22Rv1 (cell line): ENCODE measurements around the gene NCKAP5.

Source experiments
- H3K27ac ChIP-seq: fragments of 450-650 bp; 2 replicates; pipeline ENCODE4 v1.5.1; 2017
- ZFX ChIP-seq: fragments of 450-650 bp; IDR thresholded peaks from 2 replicates; pipeline ENCODE4 v1.6.1; 2017; ENCODE audit warnings: antibody characterized with exemption, borderline replicate concordance
- TF ChIP-seq, protein P1 (sequence below): fragments of 450-650 bp; IDR thresholded peaks from 2 replicates; pipeline ENCODE4 v1.5.1; 2017; ENCODE audit warnings: mild to moderate bottlenecking

Gene NCKAP5

DNA sequence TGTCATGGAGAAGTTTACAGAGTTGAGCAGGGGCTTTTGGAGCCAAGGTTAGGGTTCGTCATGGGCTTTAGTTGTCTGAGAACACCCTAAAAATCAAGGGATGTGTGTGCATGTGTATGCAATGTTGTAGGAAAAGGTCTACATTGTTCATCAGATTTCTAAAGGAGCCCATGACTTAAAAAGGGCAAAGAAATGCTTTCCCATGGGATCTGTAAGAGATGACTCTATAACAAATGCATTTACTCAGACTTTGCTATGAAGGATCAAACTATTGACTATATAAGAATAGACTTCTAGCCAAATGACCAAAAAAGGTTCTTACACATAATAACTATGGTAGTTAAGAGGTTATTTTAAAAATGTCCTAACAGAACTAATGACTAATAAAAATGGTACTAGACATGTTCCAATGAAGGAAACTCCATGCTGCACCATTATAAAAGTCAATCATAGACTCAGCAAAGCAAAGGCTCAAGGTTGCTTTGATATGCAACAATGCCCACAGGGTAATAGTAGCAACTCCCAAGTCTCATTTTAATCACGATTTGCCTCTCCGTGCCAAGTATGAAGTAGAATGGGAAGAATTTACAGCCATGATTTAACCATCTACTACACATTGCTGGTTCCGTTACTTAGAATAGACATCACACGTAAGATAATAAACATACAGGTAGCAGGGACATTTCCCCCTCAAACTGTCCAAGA, 158.5 kb downstream of the NCKAP5 start:
- TF ChIP-seq, protein P1, sequence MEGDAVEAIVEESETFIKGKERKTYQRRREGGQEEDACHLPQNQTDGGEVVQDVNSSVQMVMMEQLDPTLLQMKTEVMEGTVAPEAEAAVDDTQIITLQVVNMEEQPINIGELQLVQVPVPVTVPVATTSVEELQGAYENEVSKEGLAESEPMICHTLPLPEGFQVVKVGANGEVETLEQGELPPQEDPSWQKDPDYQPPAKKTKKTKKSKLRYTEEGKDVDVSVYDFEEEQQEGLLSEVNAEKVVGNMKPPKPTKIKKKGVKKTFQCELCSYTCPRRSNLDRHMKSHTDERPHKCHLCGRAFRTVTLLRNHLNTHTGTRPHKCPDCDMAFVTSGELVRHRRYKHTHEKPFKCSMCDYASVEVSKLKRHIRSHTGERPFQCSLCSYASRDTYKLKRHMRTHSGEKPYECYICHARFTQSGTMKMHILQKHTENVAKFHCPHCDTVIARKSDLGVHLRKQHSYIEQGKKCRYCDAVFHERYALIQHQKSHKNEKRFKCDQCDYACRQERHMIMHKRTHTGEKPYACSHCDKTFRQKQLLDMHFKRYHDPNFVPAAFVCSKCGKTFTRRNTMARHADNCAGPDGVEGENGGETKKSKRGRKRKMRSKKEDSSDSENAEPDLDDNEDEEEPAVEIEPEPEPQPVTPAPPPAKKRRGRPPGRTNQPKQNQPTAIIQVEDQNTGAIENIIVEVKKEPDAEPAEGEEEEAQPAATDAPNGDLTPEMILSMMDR: no peak
- no peak for TF ChIP-seq ZFX
- no peak overlapping the region for H3K27ac ChIP-seq

DNA sequence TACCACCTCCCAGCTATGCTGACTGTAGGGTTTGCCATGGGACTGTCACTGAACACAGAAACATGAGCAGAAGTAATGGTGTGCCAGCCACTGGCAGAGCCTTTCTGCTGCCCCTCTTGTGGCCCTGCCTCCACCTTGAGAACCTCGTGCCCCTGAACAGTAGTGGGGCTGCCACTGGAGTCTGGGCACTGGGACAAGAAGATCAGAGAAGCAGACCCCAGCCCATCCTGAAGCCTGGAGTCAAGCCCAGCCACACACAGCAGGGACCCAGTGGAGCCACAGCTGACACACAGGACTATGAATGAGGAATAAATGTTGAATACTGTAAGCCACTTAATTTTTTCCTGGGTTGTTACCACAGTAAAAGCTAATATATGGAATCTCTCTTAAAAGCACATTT, 159.6 kb downstream of the NCKAP5 start:
- no peak overlapping the region for H3K27ac ChIP-seq
- no peak for TF ChIP-seq ZFX
- TF ChIP-seq, protein P1: no peak

DNA sequence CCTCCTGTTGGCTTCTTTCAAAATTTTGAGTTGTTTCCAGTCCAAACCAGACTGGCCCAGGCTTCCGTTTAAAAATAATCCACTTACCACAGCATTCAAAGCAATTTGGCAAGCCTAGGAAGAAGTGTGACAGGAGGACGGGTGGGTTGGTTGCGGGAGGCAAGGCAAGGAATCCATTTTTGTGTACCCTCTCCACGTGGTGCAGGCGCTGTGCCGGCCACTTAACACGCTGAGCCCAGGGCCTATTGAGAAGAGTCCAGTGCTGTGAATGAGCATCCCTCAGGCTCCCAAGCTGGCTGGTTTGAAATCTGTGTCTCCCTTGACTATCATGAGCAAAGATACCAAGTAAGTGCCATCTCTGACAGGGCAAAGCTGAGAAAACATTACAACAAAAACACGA, 160.9 kb downstream of the NCKAP5 start:
- no peak overlapping the region for H3K27ac ChIP-seq
- TF ChIP-seq ZFX: no peak
- TF ChIP-seq, protein P1: no peak

DNA sequence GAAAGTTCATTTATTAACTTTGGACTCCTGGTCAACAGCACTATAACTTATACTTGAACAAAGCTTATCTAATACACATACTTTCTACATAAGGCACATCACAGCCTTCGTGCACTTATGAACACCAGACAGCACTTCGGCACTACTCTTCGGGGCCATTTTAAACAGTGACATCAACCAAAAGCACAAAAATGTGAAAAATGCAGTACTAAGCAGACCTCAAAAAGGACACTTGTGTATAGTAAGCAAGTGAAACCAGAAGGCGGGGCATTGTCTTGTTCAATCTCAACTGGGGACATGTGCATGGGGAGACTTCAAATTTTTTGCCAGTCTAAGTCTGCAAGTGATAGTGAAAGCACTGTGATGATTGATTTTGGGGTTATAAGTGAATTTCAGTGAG, 163.0 kb downstream of the NCKAP5 start:
- TF ChIP-seq ZFX: no peak
- TF ChIP-seq, protein P1: no peak
- H3K27ac ChIP-seq: no peak overlapping the region

DNA sequence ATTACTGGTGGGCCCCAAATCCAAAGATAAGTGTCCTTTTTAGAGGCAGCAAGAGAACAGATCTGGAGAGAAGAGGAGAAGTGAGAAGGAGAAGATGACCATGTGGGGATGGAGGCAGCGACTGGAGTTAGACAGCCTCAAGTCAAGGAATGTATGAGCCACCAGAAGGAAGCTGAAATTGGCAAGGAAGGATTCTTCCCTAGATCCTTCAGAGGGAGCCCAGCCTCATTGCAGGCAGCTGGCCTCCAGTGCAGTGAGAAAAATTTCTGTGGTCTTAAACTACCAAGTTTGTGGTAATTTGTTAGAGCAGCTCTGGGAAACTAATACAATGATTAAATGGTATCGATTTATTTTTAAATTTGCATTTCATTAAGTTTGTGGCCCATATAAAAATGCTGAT, 167.9 kb downstream of the NCKAP5 start:
- H3K27ac ChIP-seq: no peak overlapping the region
- TF ChIP-seq, protein P1: no peak
- TF ChIP-seq ZFX: no peak

DNA sequence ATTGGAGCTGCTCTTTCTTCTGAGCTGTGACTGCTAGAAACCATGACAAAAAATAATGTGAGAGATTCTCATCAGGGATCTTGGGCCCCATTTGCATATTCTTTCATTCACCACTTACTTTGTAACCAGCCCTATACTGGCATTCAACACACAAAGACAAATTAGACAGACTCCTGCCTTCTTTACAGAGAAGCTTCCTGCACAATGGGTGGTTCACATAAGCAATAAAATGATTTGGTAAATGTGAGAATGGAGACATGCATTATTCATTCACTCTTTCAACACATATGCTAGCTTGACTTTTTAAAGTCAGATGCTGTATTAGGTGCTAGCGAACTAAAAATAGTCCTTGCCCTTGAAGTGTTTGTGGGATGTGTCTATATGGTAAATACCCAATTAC, 174.4 kb downstream of the NCKAP5 start:
- TF ChIP-seq ZFX: no peak
- TF ChIP-seq, protein P1: no peak

DNA sequence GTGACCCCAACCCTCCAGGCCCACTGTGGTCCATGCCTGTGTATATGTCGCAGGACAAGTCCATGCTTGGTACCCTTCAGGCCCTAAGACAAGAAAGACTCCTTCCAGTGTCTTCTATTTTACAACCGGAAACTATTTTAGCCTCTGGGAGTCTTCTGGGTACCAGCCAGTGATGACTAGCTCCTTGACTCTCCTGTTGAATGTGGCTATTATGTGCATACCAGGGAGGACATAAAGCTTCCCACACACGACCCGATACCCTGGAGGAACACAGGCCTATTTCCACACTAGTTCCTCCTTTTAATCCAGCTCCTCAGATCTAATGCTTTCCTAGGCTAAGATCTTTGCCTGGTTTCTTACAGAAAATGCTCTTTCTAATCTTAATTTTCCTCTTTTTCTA, 178.1 kb downstream of the NCKAP5 start:
- H3K27ac ChIP-seq: no peak overlapping the region
- TF ChIP-seq, protein P1: no peak
- no peak for TF ChIP-seq ZFX

More for the DNA sequence above, 174.4 kb downstream of the NCKAP5 start:
- H3K27ac ChIP-seq: no peak overlapping the region
